Measurements from ENCODE around the gene RAX.

RAX gene

GRCh38 chr18:59272891-59273758 is at the start of gene RAX:
Gene RAX (minus strand): TSS chr18:59273454. CDS start chr18:59273206, 248 bp downstream.
- Histone ChIP-seq H3K4me2 (ENCODE audit: low read length) (no peak within 1 kb of the TSS), H3K9me3 (ENCODE audit: control insufficient read depth, insufficient read depth, low read length) (no peaks in the 10 kb centered on the region), H3K27me3 (ENCODE audit: control insufficient read depth, low read length) (peaks cover 36% of the 10 kb centered on the region), H3K4me1 (ENCODE audit: control insufficient read depth, low read length) (no peaks in the 10 kb centered on the region), H4K20me1 (ENCODE audit: control insufficient read depth, insufficient read depth, low read depth, low read length) (no peaks in the 10 kb centered on the region), H3K36me3 (ENCODE audit: control insufficient read depth, low read length) (no peaks in the 10 kb centered on the region), H3K79me2 (ENCODE audit: control insufficient read depth, low read length) (no peaks in the 10 kb centered on the region), H3K9me2 (replicated peaks; ENCODE audit: control insufficient read depth, low read length) (no peaks in the 10 kb centered on the region), H3F3A (ENCODE audit: control insufficient read depth, insufficient read depth) (no peaks in the 10 kb centered on the region), H3K27ac (ENCODE audit: low read depth, low read length) (no peak within 1 kb of the TSS), H3K4me3 (ENCODE audit: low read length) (no peak within 1 kb of the TSS)
- no peak for TF ChIP-seq CTCF (IDR thresholded peaks at IDR 0.05; ENCODE audit: low read depth, low read length, poor library complexity, severe bottlenecking)
- TF ChIP-seq EZH2phosphoT487 (IDR thresholded peaks at IDR 0.05; ENCODE audit: borderline replicate concordance, low read length) = no peak

- Histone ChIP-seq H3K4me3 (ENCODE audit: low read length) (no peak within 1 kb of the TSS), H3K4me2 (ENCODE audit: low read length) (no peak within 1 kb of the TSS), H3K9me2 (replicated peaks; ENCODE audit: control insufficient read depth, low read length) (no peaks in the 10 kb centered on the region), H4K20me1 (ENCODE audit: control insufficient read depth, insufficient read depth, low read depth, low read length) (no peaks in the 10 kb centered on the region), H3K27ac (ENCODE audit: low read depth, low read length) (no peak within 1 kb of the TSS), H3F3A (ENCODE audit: control insufficient read depth, insufficient read depth) (no peaks in the 10 kb centered on the region), H3K79me2 (ENCODE audit: control insufficient read depth, low read length) (no peaks in the 10 kb centered on the region), H3K27me3 (ENCODE audit: control insufficient read depth, low read length) (peaks cover 21% of the 10 kb centered on the region), H3K9me3 (ENCODE audit: control insufficient read depth, insufficient read depth, low read length) (no peaks in the 10 kb centered on the region), H3K36me3 (ENCODE audit: control insufficient read depth, low read length) (no peaks in the 10 kb centered on the region), H3K4me1 (ENCODE audit: control insufficient read depth, low read length) (no peaks in the 10 kb centered on the region)
- no peak for TF ChIP-seq EZH2phosphoT487 (IDR thresholded peaks at IDR 0.05; ENCODE audit: borderline replicate concordance, low read length)
- no peak for TF ChIP-seq CTCF (IDR thresholded peaks at IDR 0.05; ENCODE audit: low read depth, low read length, poor library complexity, severe bottlenecking)
Measured at GRCh38 chr18:59318460-59319050, 45.3 kb upstream of the RAX start, which contains the start of gene CPLX4. Gene CPLX4 (minus strand): TSS chr18:59318649. CDS start chr18:59318462, 187 bp downstream.

- H3K4me2 ChIP-seq (ENCODE audit: low read length) = no peak overlapping the region
- H3K36me3 ChIP-seq (ENCODE audit: control insufficient read depth, low read length) = no peaks in the 10 kb centered on the region
- H3K9me3 ChIP-seq (ENCODE audit: control insufficient read depth, insufficient read depth, low read length) = no peaks in the 10 kb centered on the region
- H3K4me1 ChIP-seq (ENCODE audit: control insufficient read depth, low read length) = no peaks in the 10 kb centered on the region
- H3K79me2 ChIP-seq (ENCODE audit: control insufficient read depth, low read length) = no peaks in the 10 kb centered on the region
- no peaks in the 10 kb centered on the region for H3F3A ChIP-seq (ENCODE audit: control insufficient read depth, insufficient read depth)
- H4K20me1 ChIP-seq (ENCODE audit: control insufficient read depth, insufficient read depth, low read depth, low read length) = no peaks in the 10 kb centered on the region
- H3K27ac ChIP-seq (ENCODE audit: low read depth, low read length) = no peak overlapping the region
- no peaks in the 10 kb centered on the region for H3K9me2 ChIP-seq (replicated peaks; ENCODE audit: control insufficient read depth, low read length)
- TF ChIP-seq CTCF (IDR thresholded peaks at IDR 0.05; ENCODE audit: low read depth, low read length, poor library complexity, severe bottlenecking) = no peak
- TF ChIP-seq EZH2phosphoT487 (IDR thresholded peaks at IDR 0.05; ENCODE audit: borderline replicate concordance, low read length) = no peak
- peaks cover 13% of the 10 kb centered on the region for H3K27me3 ChIP-seq (ENCODE audit: control insufficient read depth, low read length)
- H3K4me3 ChIP-seq (ENCODE audit: low read length) = no peak overlapping the region
Measured at GRCh38 chr18:59311631-59312030, 38.4 kb upstream of the RAX start.

Data from DOHH2 (cell line).